MCF 10A (cell line): ENCODE results near the gene MAPT. TPM values are rescaled to one million over a fixed set of nuclear protein-coding genes. Genes with fewer than 3 reads are reported as not detected.

Source experiments
- BruUV-seq: library from RNA; stranded (reverse); fragments of 400-500 nt; replicated peaks from 2 replicates; lab custom pipeline; 2021; lab: Mats Ljungman, UMichigan
- CTCF ChIA-PET: fragments of 300-600 bp; sonication (Branson Sonifier 250); formaldehyde crosslinking; extraction: SDS; loops from one replicate; lab custom pipeline; 2021; ENCODE audit warnings: antibody characterized with exemption, inconsistent platforms; lab: Yijun Ruan, JAX
- POLR2A ChIA-PET: fragments of 300-600, 350-650 bp; sonication (Branson Sonifier 250); formaldehyde crosslinking; extraction: SDS; loops from one replicate; lab custom pipeline; 2020; ENCODE audit warnings: antibody characterized with exemption, inconsistent platforms; lab: Yijun Ruan, JAX
- DNase-seq: peaks from one replicate; pipeline ENCODE4 v3.0.0-alpha.2; 2018; ENCODE audit not compliant: unreplicated experiment
- H3K27ac Mint-ChIP-seq: one replicate; pipeline ENCODE4 v1.8.0; 2022; ENCODE audit warnings: mild to moderate bottlenecking, low read depth, mixed read lengths; ENCODE audit not compliant: unreplicated experiment
- H3K27me3 Mint-ChIP-seq: one replicate; pipeline ENCODE4 v1.8.0; 2022; ENCODE audit warnings: mixed read lengths; ENCODE audit not compliant: insufficient read depth, unreplicated experiment
- H3K36me3 Mint-ChIP-seq: one replicate; pipeline ENCODE4 v1.8.0; 2022; ENCODE audit warnings: mild to moderate bottlenecking, moderate library complexity, mixed read lengths; ENCODE audit not compliant: insufficient read depth, unreplicated experiment
- H3K4me1 Mint-ChIP-seq: one replicate; pipeline ENCODE4 v1.8.0; 2022; ENCODE audit warnings: mixed read lengths; ENCODE audit not compliant: insufficient read depth, unreplicated experiment
- H3K4me3 Mint-ChIP-seq: one replicate; pipeline ENCODE4 v1.8.0; 2022; ENCODE audit warnings: mild to moderate bottlenecking, moderate library complexity, mixed read lengths; ENCODE audit not compliant: unreplicated experiment
- H3K9me3 Mint-ChIP-seq: one replicate; pipeline ENCODE4 v1.8.0; 2022; ENCODE audit warnings: mixed read lengths; ENCODE audit not compliant: unreplicated experiment
- CTCF ChIP-seq: fragments of 200-600 bp; IDR thresholded peaks from one replicate; pipeline ENCODE4 v1.8.0; 2022; ENCODE audit warnings: antibody characterized with exemption, mild to moderate bottlenecking; ENCODE audit not compliant: unreplicated experiment
- intact Hi-C: fragments of 100-400 bp; cut with micrococcal nuclease; formaldehyde crosslinking; loops from 2 replicates; pipeline ENCODE4 v1.14.1; 2022
- total RNA-seq: library from RNA; stranded (reverse); gene quantifications from 2 replicates; pipeline ENCODE4 v1.2.3, GENCODE V29; 2022

The MAPT gene
- total RNA-seq, 1 experiment from 2014 or later: 0.42 TPM

GRCh38 chr17:45900723-45901415 lies 6.5 kb downstream of the MAPT start:
- POLR2A ChIA-PET: no interaction called here
- no peak overlapping the region for H3K4me3 Mint-ChIP-seq
- no peaks in the 10 kb centered on the region for H3K4me1 Mint-ChIP-seq
- no peak overlapping the region for H3K27ac Mint-ChIP-seq
- no TSS peak for BruUV-seq
- intact Hi-C loops: no loop called here
- TF ChIP-seq CTCF: no peak
- no peaks in the 10 kb centered on the region for H3K36me3 Mint-ChIP-seq
- no peak for DNase-seq
- H3K27me3 Mint-ChIP-seq: peaks cover 43% of the 10 kb centered on the region
- CTCF ChIA-PET: no interaction called here
- no peaks in the 10 kb centered on the region for H3K9me3 Mint-ChIP-seq

DNA sequence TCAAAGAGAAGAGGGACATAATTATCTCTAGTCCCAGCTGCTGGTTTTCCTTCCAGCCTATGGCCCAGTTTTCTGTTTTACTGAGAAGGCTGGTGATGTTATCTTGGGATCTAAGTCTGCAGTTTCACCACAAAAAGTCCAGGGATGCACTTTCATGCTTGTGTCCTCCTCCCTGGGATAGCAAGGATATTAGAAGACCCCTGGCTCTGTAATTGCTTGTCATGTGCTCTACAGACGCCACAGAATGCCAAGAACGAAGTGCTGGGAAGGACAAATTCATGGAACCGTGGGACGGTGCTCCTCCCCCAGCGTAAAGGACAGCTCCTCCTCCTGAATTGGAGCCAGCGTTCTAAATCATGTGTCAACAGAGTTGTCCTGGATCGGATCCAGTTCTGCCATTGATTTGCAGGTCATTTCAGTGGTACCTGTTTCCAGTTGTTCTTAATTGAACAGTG lies 8.6 kb downstream of the MAPT start:
- Mint-ChIP-seq H3K36me3 (no peaks in the 10 kb centered on the region), H3K27me3 (peaks cover 56% of the 10 kb centered on the region), H3K4me3 (no peak overlapping the region), H3K4me1 (no peaks in the 10 kb centered on the region), H3K27ac (no peak overlapping the region), H3K9me3 (no peaks in the 10 kb centered on the region)
- BruUV-seq: no TSS peak
- ChIA-PET CTCF (no interaction called here), POLR2A (interaction anchor here (0.6 kb wide), 1 partner anchor 30 kb away, joined by 3 read pairs; no protein-coding TSS in a partner anchor)
- intact Hi-C loops: no loop called here
- no peak for TF ChIP-seq CTCF
- DNase-seq: peak; percentile 45

DNA sequence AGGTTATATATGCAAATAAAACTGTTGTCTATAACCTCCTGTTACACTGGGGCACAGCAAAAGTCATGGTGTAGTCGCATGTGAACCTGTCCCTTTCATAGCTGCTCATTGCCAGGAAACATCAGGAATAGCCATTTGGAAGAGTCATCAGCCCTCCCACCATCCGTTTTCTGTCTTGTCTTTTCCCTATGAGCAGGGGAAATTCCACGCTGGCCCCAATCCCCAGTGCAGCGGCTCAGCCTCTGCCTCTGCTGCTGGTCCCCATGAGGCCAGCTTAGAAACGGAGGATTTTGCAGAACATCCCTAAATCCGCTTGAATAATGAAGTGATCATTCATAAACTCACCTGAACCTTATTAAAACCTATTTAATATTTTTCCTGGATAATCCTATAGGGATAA lies 10.5 kb downstream of the MAPT start:
- Mint-ChIP-seq H3K4me1 (no peaks in the 10 kb centered on the region), H3K36me3 (no peaks in the 10 kb centered on the region), H3K27ac (no peak overlapping the region), H3K4me3 (no peak overlapping the region), H3K9me3 (no peaks in the 10 kb centered on the region), H3K27me3 (peaks cover 52% of the 10 kb centered on the region)
- BruUV-seq: no TSS peak
- intact Hi-C loops: no loop called here
- TF ChIP-seq CTCF: no peak
- CTCF ChIA-PET: interaction anchor here (0.6 kb wide), 1 partner anchor 11 kb away, joined by 3 read pairs; no protein-coding TSS in a partner anchor
- no peak for DNase-seq
- POLR2A ChIA-PET: no interaction called here

- Mint-ChIP-seq H3K4me1 (no peaks in the 10 kb centered on the region), H3K9me3 (no peaks in the 10 kb centered on the region), H3K36me3 (no peaks in the 10 kb centered on the region), H3K4me3 (no peak overlapping the region), H3K27ac (no peak overlapping the region), H3K27me3 (peaks cover 49% of the 10 kb centered on the region)
- BruUV-seq: no TSS peak
- TF ChIP-seq CTCF: no peak
- ChIA-PET CTCF (no interaction called here), POLR2A (interaction anchor here (0.8 kb wide), 1 partner anchor 18 kb away, joined by 4 read pairs; no protein-coding TSS in a partner anchor)
- DNase-seq: no peak
- intact Hi-C loops: no loop called here
Observed at GRCh38 chr17:45905814-45906213, 11.5 kb downstream of the MAPT start.
